Measurements from ENCODE around the gene F5.

F5 gene

GRCh38 chr1:169563019-169563615 is 23.2 kb downstream of the F5 start:
- Histone ChIP-seq H3K9me3 (ENCODE audit: severe bottlenecking) (no peaks in the 10 kb centered on the region), H3K4me1 (ENCODE audit: insufficient read depth, poor library complexity, severe bottlenecking) (peaks cover 9% of the 10 kb centered on the region), H3K27ac (ENCODE audit: poor library complexity, severe bottlenecking) (no peak overlapping the region), H3K4me3 (ENCODE audit: severe bottlenecking) (no peak overlapping the region), H3K27me3 (ENCODE audit: insufficient read depth, poor library complexity, severe bottlenecking) (no peaks in the 10 kb centered on the region), H3K36me3 (ENCODE audit: low read depth) (no peaks in the 10 kb centered on the region)
- TF ChIP-seq, protein P1, sequence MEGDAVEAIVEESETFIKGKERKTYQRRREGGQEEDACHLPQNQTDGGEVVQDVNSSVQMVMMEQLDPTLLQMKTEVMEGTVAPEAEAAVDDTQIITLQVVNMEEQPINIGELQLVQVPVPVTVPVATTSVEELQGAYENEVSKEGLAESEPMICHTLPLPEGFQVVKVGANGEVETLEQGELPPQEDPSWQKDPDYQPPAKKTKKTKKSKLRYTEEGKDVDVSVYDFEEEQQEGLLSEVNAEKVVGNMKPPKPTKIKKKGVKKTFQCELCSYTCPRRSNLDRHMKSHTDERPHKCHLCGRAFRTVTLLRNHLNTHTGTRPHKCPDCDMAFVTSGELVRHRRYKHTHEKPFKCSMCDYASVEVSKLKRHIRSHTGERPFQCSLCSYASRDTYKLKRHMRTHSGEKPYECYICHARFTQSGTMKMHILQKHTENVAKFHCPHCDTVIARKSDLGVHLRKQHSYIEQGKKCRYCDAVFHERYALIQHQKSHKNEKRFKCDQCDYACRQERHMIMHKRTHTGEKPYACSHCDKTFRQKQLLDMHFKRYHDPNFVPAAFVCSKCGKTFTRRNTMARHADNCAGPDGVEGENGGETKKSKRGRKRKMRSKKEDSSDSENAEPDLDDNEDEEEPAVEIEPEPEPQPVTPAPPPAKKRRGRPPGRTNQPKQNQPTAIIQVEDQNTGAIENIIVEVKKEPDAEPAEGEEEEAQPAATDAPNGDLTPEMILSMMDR (IDR thresholded peaks at IDR 0.05; ENCODE audit: poor library complexity, severe bottlenecking), result no peak
- no peak for ATAC-seq (ENCODE audit: low read depth)
- DNase-seq (ENCODE audit: low spot score), result no peak

GRCh38 chr1:169561692-169562091 is 24.6 kb downstream of the F5 start:
- ATAC-seq (ENCODE audit: low read depth) (no peak), DNase-seq (ENCODE audit: low spot score) (no peak)
- H3K4me3 ChIP-seq (ENCODE audit: severe bottlenecking), result no peak overlapping the region
- no peaks in the 10 kb centered on the region for H3K36me3 ChIP-seq (ENCODE audit: low read depth)
- no peak overlapping the region for H3K27ac ChIP-seq (ENCODE audit: poor library complexity, severe bottlenecking)
- peaks cover 9% of the 10 kb centered on the region for H3K4me1 ChIP-seq (ENCODE audit: insufficient read depth, poor library complexity, severe bottlenecking)
- no peaks in the 10 kb centered on the region for H3K27me3 ChIP-seq (ENCODE audit: insufficient read depth, poor library complexity, severe bottlenecking)
- TF ChIP-seq, protein P1 (IDR thresholded peaks at IDR 0.05; ENCODE audit: poor library complexity, severe bottlenecking), result no peak
- no peaks in the 10 kb centered on the region for H3K9me3 ChIP-seq (ENCODE audit: severe bottlenecking)

GRCh38 chr1:169557131-169557530 is 29.1 kb downstream of the F5 start:
- Histone ChIP-seq H3K27me3 (ENCODE audit: insufficient read depth, poor library complexity, severe bottlenecking) (no peaks in the 10 kb centered on the region), H3K4me3 (ENCODE audit: severe bottlenecking) (no peak overlapping the region), H3K9me3 (ENCODE audit: severe bottlenecking) (no peaks in the 10 kb centered on the region), H3K4me1 (ENCODE audit: insufficient read depth, poor library complexity, severe bottlenecking) (no peaks in the 10 kb centered on the region), H3K36me3 (ENCODE audit: low read depth) (no peaks in the 10 kb centered on the region), H3K27ac (ENCODE audit: poor library complexity, severe bottlenecking) (no peak overlapping the region)
- DNase-seq (ENCODE audit: low spot score) (no peak), ATAC-seq (ENCODE audit: low read depth) (no peak)
- TF ChIP-seq, protein P1 (IDR thresholded peaks at IDR 0.05; ENCODE audit: poor library complexity, severe bottlenecking), result no peak

DNA sequence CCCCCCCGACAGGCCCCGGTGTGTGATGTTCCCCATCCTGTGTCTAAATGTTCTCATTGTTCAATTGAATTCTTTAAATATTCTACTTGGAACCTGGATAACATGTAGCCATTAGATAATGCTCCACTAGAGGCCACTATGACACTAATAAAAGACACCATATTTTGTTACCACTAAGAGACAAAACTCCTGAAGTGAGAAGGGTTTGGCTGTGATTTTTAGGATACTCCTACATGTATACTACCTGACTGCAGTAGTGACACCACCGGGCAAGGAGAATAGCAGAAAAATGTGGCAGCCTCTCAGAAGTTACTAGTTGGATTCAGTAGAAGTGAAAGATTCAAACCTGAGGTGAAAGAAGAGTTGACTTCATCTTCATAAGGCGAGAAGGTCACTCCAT is 36.0 kb downstream of the F5 start:
- Histone ChIP-seq H3K9me3 (ENCODE audit: severe bottlenecking) (no peaks in the 10 kb centered on the region), H3K27me3 (ENCODE audit: insufficient read depth, poor library complexity, severe bottlenecking) (no peaks in the 10 kb centered on the region), H3K36me3 (ENCODE audit: low read depth) (no peaks in the 10 kb centered on the region), H3K4me3 (ENCODE audit: severe bottlenecking) (no peak overlapping the region), H3K4me1 (ENCODE audit: insufficient read depth, poor library complexity, severe bottlenecking) (no peaks in the 10 kb centered on the region), H3K27ac (ENCODE audit: poor library complexity, severe bottlenecking) (no peak overlapping the region)
- peak; percentile 72; the same call in 2 of the 3 replicates for ATAC-seq (ENCODE audit: low read depth)
- no peak for DNase-seq (ENCODE audit: low spot score)
- TF ChIP-seq, protein P1 (IDR thresholded peaks at IDR 0.05; ENCODE audit: poor library complexity, severe bottlenecking), result peak; percentile 65

DNA sequence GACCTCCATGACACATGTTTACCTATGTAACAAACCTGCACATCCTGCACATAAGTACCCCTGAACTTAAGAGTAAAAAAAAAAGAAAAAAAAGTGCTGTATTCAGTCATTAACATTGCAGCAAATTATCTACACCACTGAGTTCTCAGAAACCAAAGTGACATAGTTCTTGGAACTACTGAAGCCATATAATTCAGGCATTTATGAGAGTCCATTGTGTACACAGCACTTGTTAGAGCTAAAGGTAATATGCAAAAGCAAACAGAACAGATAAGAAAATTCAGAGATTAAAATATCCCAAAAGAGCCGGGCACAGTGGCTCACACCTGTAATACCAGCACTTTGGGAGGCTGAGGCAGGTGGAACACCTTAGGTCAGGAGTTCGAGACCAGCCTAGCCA is 38.0 kb downstream of the F5 start:
- no peak overlapping the region for H3K4me3 ChIP-seq (ENCODE audit: severe bottlenecking)
- no peak overlapping the region for H3K27ac ChIP-seq (ENCODE audit: poor library complexity, severe bottlenecking)
- no peaks in the 10 kb centered on the region for H3K27me3 ChIP-seq (ENCODE audit: insufficient read depth, poor library complexity, severe bottlenecking)
- ATAC-seq (ENCODE audit: low read depth) (no peak), DNase-seq (ENCODE audit: low spot score) (no peak)
- H3K4me1 ChIP-seq (ENCODE audit: insufficient read depth, poor library complexity, severe bottlenecking), result no peaks in the 10 kb centered on the region
- H3K36me3 ChIP-seq (ENCODE audit: low read depth), result no peaks in the 10 kb centered on the region
- no peaks in the 10 kb centered on the region for H3K9me3 ChIP-seq (ENCODE audit: severe bottlenecking)
- TF ChIP-seq, protein P1 (IDR thresholded peaks at IDR 0.05; ENCODE audit: poor library complexity, severe bottlenecking), result no peak

All from RWPE2 (cell line).